Measurements from ENCODE around the gene RASAL2.

DNA sequence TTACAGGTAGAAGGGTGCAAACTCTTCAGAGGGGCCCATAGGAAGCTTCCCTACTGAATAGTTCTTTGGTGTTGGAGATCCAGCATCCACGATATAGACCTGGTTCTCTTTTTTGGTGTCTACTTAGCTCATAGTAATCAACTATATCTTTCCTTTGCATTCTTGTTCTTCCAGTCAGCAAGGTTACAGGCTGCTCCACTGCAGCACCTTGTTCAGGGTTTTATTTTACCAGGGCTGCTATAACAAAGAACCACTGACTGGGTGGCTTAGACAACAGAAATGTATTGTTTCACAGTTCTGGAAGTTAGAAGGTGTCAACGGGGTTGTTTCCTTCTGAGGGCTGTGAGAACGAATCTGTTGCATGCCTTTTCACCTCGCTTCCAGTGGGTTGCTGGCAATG lies 266.5 kb downstream of the RASAL2 start:
- TF ChIP-seq POLR2A (IDR thresholded peaks at IDR 0.05; ENCODE audit: low read depth, low read length) (no peak), POLR2AphosphoS5 (IDR thresholded peaks at IDR 0.05; ENCODE audit: low read depth, low read length) (no peak), TAF1 (IDR thresholded peaks at IDR 0.05; ENCODE audit: borderline replicate concordance, low read depth, low read length) (no peak)

Data from GM12892 (cell line).